ENCODE results near the gene TOP1.

The TOP1 gene

GRCh38 chr20:41145821-41146620 is 117.4 kb downstream of the TOP1 start:
- no peak for DNase-seq (ENCODE audit: low read depth in 2 of 2)

GRCh38 chr20:41147767-41148191 is 119.2 kb downstream of the TOP1 start:
- DNase-seq (ENCODE audit: low read depth in 2 of 2) = no peak

GRCh38 chr20:41148942-41149341 is 120.3 kb downstream of the TOP1 start:
- no peak for DNase-seq (ENCODE audit: low read depth in 2 of 2)

DNA sequence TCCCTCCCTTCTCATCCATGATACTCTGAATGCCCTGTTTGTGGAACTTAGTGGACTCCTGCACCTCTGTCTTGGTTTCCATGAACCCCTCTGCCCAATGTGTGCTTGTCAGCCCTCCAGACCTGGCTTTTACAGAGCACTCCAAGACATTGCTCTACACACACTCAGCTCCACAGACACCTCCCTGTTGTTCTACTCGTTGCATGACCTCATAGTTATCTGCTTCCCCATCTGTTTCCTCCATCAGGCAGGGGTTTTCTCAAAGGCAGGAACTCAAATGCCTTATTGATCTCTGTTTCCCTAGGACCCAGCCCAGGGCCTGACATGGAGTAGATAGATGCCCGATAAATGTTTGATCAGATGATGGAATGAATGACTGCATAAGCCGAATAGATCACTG is 122.0 kb downstream of the TOP1 start:
- no peak for DNase-seq (ENCODE audit: low read depth in 2 of 2)

DNA sequence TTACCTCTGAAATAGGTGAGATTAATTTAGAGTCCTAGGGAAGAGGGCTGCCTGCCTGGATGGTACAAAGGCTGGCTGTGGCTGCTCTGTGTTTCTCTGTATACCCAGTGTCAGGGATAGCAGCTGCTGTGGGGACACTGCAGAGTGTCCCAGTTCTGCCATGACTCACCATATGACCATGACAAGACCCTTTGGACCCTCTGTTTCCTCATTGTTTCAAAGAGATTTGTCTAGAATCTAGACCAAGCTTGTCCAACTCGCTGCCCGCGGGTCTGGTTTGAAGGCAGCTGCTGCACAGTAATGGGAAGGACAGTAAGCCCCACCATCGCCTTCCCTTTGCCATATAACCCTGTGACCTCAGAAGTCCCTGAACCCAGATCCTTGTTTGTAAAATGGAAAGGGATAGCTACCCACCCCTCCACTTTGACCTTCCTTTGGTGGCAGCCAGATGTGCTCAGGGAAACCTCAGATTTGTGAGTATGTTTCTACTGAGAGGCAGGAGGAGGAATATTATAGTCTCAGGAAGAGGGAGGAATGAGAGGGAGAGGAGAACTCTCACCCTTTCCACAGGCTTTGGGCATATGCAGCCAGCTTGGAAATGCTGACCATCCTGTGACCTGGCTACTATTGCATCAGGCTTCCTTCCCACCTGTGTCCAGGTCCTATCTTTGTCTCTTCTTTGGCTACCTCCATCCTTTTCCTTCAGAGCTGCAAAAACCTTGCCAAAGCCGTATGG is 122.7 kb downstream of the TOP1 start:
- DNase-seq (ENCODE audit: low read depth in 2 of 2) = no peak

DNA sequence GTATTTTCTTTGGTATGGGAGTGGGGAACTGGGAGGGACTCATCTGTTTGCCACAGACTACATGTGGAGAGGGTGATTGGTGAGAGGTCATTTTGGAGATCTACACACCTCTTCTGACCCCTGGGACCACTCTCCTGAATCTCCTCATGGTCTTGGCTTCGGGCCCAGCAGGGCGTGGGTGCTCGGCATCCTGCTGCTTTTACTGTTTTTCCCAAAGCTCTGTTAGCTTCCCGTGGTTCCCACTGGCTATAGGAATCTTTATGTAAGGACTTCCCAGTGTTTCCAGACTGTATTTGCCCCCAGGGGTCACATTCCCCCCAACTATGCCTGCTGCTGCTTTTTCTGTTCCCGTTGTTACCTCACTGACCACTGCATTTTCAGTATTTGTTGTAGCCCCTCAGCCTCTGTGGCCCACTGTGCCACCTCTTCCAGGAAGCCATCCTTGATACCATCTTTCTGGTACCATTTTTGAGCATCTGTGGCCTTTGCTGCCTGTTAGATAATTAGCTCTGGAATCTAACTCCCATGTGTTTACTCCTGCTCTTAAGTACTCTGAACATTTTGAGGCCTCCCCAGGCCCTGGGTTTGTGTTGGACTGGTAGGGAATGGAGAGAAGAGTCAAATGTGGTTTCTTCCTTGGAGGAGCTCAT is 123.6 kb downstream of the TOP1 start:
- DNase-seq (ENCODE audit: low read depth in 2 of 2) = no peak

GRCh38 chr20:41154436-41155176 is 126.0 kb downstream of the TOP1 start:
- no peak for DNase-seq (ENCODE audit: low read depth in 2 of 2)

- no peak for DNase-seq (ENCODE audit: low read depth in 2 of 2)
Measured at GRCh38 chr20:41155261-41155660, 126.6 kb downstream of the TOP1 start.

DNA sequence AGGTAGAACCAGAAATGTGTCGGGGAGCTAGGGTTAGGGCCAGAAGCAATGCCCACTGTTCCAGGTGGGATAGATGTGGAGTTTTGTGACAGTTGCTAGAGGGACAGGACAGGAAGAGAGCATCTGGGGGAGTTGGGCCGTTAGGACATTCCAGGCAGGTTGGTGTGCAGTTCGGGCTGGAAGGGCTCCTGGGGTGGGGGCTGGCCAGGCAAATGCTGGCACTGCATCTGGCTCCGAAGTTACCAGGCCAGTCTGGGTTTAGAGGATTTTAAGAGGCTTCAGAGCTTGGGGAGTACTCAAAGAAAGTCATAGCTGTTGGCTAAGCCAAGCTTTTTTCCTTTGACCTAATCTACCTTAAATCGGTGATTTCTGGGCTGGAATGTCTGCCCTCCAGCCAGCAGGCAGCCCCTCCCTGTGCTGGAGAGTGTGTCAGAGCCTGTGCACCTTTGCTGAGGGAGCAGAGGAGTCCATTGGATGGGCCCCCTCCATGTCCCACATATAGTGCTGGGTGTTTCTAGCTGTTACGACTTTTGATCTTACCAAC is 129.5 kb downstream of the TOP1 start:
- DNase-seq (ENCODE audit: low read depth in 2 of 2) = no peak

DNA sequence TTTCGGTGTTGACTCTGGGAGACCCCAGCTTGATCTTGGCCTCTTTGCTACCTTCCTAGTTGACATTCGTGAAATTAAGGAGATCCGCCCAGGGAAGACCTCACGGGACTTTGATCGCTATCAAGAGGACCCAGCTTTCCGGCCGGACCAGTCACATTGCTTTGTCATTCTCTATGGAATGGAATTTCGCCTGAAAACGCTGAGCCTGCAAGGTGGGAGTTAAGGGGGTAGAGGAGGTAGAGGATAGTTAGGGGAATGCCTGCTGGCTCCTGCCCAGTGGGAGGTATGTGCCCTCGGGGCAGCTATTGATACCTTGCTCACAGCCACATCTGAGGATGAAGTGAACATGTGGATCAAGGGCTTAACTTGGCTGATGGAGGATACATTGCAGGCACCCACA is 130.9 kb downstream of the TOP1 start:
- no peak for DNase-seq (ENCODE audit: low read depth in 2 of 2)

DNA sequence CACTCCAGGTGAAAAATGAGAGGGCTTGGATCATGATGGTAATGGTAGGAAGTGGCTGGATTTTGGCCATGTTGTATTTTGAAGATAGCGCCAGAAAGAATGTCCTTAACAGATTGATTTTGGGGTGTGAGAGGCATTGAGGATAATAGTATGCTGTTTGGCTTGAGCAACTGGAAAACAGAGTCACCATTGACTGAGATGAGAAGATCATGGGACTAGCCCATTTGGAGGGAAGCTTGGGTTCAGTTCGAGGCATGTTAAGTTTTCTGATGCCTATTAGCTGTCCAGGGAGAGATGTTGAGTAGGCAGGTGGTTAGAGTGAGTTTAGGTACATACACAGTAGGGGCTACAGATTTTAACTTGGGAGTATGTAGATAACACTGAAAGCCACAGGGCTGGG is 132.1 kb downstream of the TOP1 start:
- DNase-seq (ENCODE audit: low read depth in 2 of 2) = no peak

GRCh38 chr20:41161886-41162285 is 133.3 kb downstream of the TOP1 start:
- no peak for DNase-seq (ENCODE audit: low read depth in 2 of 2)

DNA sequence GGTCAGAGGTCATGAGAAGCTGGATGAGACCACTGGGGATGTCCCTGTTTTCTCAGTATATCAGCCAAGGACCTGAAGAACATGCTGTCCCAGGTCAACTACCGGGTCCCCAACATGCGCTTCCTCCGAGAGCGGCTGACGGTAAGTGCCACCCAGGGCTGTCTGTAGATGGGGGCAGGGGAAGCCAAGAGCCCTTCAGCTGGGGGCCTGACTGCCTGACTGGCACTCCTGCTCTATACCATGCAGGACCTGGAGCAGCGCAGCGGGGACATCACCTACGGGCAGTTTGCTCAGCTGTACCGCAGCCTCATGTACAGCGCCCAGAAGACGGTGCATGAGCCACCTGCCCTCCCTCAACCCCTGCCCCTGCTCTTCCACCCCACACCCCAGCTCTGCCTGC is 133.8 kb downstream of the TOP1 start:
- DNase-seq (ENCODE audit: low read depth in 2 of 2) = no peak

DNA sequence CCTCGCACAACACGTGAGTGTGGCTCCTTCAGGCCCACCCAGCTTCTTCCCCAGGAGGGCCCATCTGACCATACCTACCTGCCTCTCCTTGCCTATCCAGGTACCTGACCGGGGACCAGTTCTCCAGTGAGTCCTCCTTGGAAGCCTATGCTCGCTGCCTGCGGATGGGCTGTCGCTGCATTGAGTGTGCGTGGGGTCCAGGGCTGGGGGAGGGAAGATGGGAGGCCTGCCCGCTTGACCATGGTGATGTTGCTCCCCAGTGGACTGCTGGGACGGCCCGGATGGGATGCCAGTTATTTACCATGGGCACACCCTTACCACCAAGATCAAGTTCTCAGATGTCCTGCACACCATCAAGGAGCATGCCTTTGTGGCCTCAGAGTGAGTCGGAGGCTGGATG is 135.2 kb downstream of the TOP1 start:
- no peak for DNase-seq (ENCODE audit: low read depth in 2 of 2)

DNA sequence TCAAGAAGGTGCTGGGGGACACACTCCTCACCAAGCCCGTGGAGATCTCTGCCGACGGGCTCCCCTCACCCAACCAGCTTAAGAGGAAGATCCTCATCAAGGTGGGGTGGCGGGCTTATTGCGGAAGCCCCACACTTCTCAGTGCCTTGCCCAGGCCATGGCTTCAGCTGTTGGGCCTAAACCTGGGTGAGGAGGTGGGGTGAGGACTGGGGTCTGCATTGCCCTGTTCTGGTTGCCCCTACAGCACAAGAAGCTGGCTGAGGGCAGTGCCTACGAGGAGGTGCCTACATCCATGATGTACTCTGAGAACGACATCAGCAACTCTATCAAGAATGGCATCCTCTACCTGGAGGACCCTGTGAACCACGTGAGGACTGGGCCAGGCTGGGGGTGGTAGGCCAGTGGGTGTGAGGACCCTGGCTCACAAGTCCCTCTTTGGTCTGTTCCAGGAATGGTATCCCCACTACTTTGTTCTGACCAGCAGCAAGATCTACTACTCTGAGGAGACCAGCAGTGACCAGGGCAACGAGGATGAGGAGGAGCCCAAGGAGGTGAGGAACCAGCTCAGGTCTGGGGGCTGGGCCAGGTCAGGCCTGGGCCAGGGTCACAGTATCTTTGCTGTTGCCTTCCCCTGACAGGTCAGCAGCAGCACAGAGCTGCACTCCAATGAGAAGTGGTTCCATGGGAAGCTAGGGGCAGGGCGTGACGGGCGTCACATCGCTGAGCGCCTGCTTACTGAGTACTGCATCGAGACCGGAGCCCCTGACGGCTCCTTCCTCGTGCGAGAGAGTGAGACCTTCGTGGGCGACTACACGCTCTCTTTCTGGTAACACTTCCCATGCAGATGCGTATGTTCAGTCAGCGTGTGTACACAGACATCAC is 136.6 kb downstream of the TOP1 start:
- no peak for DNase-seq (ENCODE audit: low read depth in 2 of 2)

GRCh38 chr20:41166201-41167117 is 137.8 kb downstream of the TOP1 start:
- DNase-seq (ENCODE audit: low read depth in 2 of 2) = no peak

GRCh38 chr20:41167118-41167470 is 138.5 kb downstream of the TOP1 start:
- DNase-seq (ENCODE audit: low read depth in 2 of 2) = no peak

GRCh38 chr20:41167481-41168253 is 139.0 kb downstream of the TOP1 start:
- no peak for DNase-seq (ENCODE audit: low read depth in 2 of 2)

All from stimulated activated CD8-positive, alpha-beta memory T cell treated with anti-CD3 and anti-CD28 coated beads, Interleukin-15, amount 100 ng/mL, for 48 hours (primary cell).